Measurements from ENCODE around the gene PLEK2.

PLEK2 gene

DNA sequence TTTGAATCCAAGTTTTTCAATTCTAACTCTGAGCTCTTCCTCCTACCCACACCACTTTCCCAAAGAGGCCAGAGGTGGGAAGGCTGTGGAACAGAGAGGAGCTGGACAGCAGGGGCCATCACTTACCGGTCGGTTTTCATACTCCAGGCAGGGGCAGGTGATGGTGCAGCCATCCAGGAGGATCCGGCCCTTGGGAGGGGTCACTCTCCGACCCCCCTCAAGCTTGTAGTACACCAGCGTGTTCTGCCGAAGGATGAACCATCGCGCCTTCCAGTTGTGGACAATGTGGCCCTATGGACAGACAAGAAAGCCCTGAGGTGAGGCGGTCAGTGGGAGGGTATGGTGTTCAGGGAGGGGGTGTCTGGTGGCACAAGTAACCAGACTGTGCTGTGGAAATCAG is 14.4 kb downstream of the PLEK2 start:
- DNase-seq (ENCODE audit: low read depth, low spot score), result no peak

DNA sequence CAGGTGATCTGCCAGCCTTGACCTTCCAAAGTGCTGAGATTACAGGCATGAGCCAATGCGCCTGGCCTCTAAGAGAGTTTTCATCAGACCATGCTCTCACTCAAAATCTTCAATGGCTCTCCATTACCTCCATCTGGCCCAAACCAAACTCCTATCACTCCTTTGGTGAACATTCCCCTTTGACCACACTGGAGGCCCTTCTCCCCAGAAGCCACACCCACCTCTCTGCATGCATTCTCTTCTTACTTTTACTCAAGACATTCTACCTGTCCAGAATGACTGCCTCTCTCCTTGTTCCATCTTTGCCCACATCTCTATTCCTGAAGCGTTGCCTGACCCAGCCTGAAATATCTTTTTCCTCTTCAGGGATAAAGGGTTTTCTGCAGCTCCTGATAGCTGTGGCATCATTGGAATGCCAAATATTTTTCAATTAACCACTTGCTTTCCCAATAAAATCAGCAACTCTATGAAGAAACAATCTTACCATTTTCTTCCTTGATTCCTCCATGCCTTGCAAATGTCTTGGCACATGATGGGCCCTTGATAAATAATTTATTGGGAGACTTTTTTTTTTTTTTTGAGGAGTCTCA is 15.5 kb downstream of the PLEK2 start:
- DNase-seq (ENCODE audit: low read depth, low spot score), result no peak

DNA sequence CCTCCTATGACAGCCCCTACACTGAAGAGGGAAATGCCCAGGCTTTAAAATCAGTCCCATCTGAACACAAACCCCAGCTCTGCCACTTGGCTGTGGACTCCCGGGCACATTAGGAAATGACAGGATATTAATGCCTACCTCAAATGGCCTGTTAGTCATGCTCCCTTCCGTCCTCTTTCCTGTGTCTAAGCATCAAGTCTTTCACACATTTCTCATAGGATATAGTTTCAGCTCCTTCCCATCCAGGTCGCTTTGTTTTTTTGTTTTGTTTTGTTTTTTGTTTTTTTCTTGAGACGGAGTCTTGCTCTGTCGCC is 16.1 kb downstream of the PLEK2 start:
- DNase-seq (ENCODE audit: low read depth, low spot score), result no peak

DNA sequence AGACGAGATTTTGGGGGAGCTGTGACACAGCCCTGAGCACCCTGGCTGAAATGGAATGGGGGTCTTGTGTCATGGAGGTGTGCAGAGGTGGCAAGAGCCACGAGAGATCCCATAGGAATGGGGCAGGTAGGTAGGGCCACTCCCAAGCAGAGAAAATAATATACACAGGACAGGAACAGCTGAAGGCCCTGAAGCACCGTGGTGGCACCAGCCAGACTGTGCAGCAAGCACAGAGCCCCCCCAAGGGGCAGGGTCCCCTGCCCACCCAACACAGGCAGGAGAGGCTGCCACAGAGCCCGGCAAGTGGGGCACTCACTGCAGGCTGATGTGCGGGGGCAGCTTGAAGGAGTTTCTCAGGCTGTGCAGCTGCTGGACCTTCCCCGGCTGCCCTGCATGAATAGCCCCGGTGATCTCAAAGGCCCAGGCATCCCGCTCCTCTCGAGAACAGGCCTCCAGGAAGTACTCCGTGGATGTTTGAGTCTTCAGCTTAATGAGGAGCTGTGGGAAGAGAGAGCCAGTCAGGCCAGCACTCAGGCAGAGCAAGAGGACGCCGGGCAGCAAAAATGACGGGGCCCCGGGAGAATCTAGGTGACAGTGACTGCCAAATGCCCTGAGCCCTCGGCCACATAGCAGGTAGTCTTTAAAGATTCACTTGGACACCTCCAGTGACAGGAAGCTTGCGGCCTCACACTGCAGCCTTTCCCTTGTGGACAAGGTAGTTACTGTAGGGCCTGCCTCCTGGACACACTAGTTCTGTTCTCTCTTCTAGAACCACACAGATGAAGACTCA is 16.7 kb downstream of the PLEK2 start:
- no peak for DNase-seq (ENCODE audit: low read depth, low spot score)

DNA sequence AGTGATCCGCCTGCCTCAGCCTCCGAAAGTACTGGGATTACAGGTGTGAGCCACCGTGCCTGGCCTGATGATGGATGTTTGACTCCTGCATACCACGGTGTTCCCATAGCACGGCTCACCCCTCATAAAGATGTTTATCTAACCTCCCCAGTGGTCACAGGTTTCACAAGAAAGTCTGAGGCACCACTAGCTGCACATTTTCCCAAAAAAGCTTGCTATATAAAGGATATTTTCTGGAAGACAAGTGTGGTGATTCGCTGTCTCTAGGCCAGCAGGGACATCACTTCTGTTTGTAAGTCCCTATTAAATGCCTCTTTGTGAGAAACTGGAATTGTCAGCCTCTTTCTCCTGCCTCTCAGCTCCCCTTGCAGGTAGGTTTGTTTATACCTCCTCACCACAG is 18.3 kb downstream of the PLEK2 start:
- DNase-seq (ENCODE audit: low read depth, low spot score), result no peak

DNA sequence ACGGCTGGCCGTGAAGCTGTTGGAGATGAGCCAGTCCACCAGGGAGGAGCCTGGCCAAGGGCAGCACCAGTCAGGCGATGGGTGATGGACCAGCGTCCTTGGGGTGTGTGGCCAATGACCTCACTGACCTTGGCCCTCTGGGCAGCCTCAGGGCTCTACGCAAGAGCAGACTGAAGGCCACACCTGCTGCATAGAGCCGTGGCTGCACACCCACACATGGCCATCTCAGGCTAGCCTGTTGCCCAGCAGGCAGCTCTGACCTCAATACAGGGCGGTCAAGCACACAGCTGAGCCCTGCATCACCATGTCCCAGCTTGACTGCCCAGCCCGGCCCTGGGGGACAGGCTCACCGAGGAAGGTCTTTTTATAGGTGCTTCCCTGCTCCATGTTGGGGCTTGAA is 19.2 kb downstream of the PLEK2 start:
- DNase-seq (ENCODE audit: low read depth, low spot score), result no peak

GRCh38 chr14:67392123-67392522 is 19.8 kb downstream of the PLEK2 start:
- DNase-seq (ENCODE audit: low read depth, low spot score), result no peak

DNA sequence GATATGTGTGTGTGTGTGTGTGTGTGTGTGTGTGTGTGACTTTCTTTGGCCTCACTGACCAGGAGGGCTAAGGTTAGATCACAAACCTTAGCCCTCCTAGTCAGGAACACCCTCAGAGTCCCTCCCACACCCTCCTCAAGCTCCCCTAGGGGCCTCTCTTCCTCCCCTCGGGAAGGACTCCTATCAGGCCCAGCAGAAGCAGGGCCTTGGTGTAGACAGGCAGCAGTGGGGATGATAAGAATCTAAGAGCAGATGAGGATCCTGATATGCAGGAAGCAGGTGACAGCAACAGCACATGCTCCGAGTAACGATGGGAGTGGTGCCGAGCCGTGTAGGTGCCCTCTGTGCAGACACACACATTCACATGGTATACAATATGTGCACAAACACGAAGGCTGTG is 20.7 kb downstream of the PLEK2 start:
- no peak for DNase-seq (ENCODE audit: low read depth, low spot score)

DNA sequence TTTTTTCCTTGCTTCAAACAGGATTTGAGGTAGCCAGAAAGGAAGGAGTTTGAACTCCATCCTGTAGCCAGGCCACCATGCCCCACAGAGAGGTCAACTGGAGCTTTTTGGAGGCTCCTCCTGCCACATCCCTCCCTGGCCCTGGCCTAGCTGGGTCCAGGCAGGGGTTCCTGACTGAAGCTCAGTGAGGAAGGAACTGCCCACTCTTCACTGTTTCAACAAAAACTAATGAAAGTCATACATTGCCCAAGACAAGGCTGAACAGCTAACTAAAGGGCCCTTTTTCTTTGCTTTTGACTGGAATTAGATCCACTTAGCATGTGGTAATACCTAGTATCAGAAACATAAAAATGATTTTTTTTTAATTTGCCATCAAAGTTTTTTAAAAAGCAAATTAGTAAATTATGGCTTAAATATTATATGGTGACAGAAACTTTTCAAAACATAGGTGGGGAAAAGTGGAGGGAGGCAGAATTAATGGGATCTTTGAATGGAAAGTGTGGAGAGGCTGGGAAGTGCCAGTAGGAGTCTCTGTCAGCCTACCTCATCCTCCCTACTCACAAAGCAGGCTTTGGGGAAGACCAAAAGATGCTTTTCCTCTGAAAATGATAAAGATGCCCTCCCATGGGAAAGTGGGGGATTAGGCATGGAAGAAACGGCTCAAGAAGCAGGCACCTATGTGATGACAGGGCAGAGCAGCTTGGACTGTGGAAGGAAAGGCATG is 22.0 kb downstream of the PLEK2 start:
- no peak for DNase-seq (ENCODE audit: low read depth, low spot score)

DNA sequence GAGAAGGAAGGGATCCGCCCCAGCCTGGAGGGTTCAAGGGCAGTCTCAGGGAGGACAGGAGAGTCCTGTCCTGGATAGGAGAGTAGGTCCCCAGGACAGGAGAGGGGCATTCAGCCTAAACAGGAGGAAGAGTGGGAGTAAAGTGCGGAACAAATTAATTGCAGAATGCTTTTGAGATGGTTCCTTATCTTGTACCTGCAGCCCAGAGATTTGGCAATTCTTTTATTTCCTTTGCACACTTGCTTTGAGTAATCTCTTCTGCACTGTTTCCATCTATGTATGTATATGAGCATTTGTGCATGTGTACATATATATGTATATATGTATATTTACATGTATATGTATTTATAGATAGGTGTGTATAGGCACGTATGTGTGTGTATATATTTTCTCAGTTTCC is 22.7 kb downstream of the PLEK2 start:
- no peak for DNase-seq (ENCODE audit: low read depth, low spot score)

- DNase-seq (ENCODE audit: low read depth, low spot score), result no peak
Measured at GRCh38 chr14:67387195-67387594, 24.8 kb downstream of the PLEK2 start.

DNA sequence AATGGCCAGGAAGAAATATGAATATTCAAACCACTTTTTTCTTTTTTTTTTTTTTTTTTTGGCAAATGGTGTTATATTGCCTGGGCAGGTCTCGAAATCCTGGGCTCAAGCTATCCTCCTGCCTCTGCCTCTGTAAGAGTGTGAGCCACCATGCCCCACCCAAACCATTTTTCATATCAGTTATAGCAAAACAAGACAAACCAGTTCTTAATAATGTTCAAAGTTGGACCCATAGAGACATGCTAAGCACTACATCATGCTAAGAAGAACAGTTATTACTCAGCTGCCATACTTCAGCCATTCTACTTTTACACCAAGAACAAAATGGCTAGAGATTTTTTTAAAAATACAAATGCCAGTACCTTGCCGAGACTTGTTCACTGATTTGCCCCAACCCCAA is 26.3 kb downstream of the PLEK2 start:
- DNase-seq (ENCODE audit: low read depth, low spot score), result no peak

DNA sequence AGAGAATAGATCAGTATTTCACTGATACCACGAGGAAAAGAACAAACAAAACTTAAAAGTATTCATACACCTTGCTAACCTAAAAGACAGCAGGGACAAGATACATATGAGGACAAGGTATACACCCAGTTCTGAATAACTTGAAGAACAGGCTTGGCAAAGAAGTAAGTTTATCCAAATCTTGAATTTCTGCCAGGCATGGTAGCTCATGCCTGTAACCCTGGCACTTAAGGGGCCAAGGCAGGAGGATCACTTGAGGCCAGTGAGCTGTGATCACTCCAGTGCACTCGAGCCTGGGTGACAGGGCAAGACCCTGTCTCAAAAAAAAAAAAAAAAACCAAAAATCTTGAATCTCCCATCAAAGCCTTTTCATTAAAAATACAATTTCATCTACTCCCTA is 26.8 kb downstream of the PLEK2 start:
- DNase-seq (ENCODE audit: low read depth, low spot score), result no peak

DNA sequence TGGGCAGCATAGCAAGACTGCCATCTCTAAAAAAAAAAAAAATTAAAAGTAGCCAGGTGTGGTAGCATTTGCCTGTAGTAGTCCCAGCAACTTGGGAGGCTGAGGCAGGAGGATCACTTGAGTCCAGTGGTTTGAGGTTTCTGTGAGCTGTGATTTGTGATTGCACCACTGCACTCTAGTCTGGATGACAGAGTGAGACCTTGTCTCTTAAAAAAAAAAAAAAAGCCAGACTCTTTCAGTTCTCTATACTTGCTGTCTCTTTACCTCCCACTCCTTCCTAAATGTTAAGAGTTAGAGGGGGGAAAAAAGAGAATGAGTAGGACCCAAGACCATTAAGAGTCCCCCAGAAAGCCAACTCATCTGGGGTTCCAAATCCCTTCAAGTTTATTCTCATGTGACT is 34.0 kb downstream of the PLEK2 start:
- no peak for DNase-seq (ENCODE audit: low read depth, low spot score)

- DNase-seq (ENCODE audit: low read depth, low spot score), result no peak
Measured at GRCh38 chr14:67373347-67373746, 38.6 kb downstream of the PLEK2 start.

DNA sequence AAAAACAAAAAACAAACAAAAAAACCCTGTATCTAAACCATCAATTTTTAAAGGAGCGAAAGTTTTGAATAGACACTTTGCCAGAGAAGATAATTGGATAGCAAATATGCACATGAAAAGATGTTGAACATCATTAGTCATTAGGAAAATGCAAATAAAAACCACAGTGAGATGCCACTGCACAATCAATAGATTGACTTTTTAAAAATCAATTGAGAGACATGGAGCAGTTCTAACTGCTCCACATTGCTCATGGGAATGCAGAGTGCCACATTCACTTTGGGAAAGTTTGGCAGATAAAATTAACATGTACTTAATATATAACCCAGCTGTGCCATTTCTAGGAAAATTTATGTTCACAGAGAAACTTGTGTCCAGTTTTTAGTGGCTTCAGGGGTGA is 39.1 kb downstream of the PLEK2 start:
- no peak for DNase-seq (ENCODE audit: low read depth, low spot score)

DNA sequence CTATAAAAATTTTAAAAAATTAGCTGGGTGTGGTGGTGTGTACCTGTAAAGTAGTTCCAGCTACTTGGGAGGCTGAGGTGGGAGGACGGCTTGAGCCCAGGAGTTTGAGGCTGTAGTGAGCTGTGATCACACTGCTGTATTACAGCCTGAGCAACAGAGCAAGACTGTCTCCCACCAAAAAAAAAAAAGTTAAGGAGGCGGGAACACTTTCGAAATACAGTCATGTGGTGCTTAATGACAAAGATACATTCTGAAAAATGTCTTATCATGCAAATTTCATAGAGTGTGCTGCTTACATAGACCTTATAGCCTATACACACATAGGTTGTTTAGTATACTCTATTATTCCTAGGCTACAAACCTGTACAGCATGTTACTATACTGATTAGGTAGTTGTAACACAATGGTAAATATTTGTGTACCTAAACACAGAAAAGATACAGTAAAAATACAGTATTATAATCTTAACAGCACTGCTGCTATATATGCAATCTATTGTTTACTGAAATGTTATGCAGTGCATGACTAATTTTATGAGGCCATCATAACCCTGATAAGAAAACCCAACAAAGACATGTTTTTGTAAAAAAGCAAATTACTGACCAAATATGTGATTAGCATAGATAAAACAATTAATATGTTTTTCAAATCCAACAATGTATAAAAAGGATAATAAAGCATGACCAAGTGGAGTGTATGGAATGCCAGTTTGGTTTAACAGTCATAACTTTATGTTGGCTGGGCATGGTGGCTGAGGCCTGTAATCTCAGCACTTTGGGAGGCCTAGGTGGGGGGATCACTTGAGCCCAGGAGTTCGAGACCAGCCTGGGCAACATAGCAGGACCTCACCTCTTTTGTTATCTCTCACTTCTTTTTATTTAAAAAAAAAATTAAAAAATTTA is 40.5 kb downstream of the PLEK2 start:
- DNase-seq (ENCODE audit: low read depth, low spot score), result no peak

- DNase-seq (ENCODE audit: low read depth, low spot score), result no peak
Measured at GRCh38 chr14:67370830-67371229, 41.1 kb downstream of the PLEK2 start.

- DNase-seq (ENCODE audit: low read depth, low spot score), result no peak
Measured at GRCh38 chr14:67365476-67365875, 46.5 kb downstream of the PLEK2 start.

- DNase-seq (ENCODE audit: low read depth, low spot score), result no peak
Measured at GRCh38 chr14:67360470-67361206, 51.3 kb downstream of the PLEK2 start.

GRCh38 chr14:67359775-67360469 is 52.0 kb downstream of the PLEK2 start, which contains the start of the genes ATP6V1D and EIF2S1:
TSS of gene ATP6V1D (minus strand) at chr14:67359804. CDS start at chr14:67359698, 106 bp downstream.
TSS of gene EIF2S1 (plus strand) at chr14:67360328. CDS start at chr14:67364768, 4,440 bp downstream.
- peak; percentile 98 for DNase-seq (ENCODE audit: low read depth, low spot score)
